CD14-positive monocyte (primary cell): ENCODE measurements around the gene SLK. TPM values are rescaled to one million over a fixed set of nuclear protein-coding genes. Genes with fewer than 3 reads are reported as not detected.
A peak's percentile ranks its signal among the peaks of the same experiment; 100 is the strongest.

Source experiments
- DNase-seq, 3 donors: peaks; one replicate each; pipeline ENCODE4 v3.0.0-alpha.2; 2011 to 2022
- H2AFZ ChIP-seq: 2 replicates; pipeline ENCODE4 v1.6.0; 2012; ENCODE audit warnings: mild to moderate bottlenecking, low read depth, low read length, inconsistent platforms; ENCODE audit not compliant: insufficient read depth, poor library complexity, severe bottlenecking
- H3K27ac ChIP-seq, 2 donors: 1 replicate in 1 of 2; 2 replicates in 1 of 2; pipeline ENCODE4 v1.5.1; 2012 to 2013; ENCODE audit warnings: low read length in 2 of 2, control low read depth in 1 of 2, inconsistent platforms in 1 of 2, low read depth in 1 of 2, mild to moderate bottlenecking in 1 of 2
- H3K27me3 ChIP-seq, 2 donors: one replicate each; pipeline versions ENCODE4 v1.6.0 to v1.6.1; 2011 to 2013; ENCODE audit warnings: low read length in 2 of 2; ENCODE audit not compliant: control insufficient read depth in 2 of 2, insufficient read depth in 2 of 2
- H3K36me3 ChIP-seq, 2 donors: replicated peaks in 1 of 2; 1 replicate in 1 of 2; 2 replicates in 1 of 2; pipeline versions ENCODE4 v1.5.1 to v1.6.1; 2012 to 2013; ENCODE audit warnings: low read length in 2 of 2, control low read depth in 1 of 2, inconsistent platforms in 1 of 2, mild to moderate bottlenecking in 1 of 2; ENCODE audit not compliant: insufficient read depth in 2 of 2, control insufficient read depth in 1 of 2
- H3K4me1 ChIP-seq, 2 donors: 1 replicate in 1 of 2; 2 replicates in 1 of 2; pipeline versions ENCODE4 v1.5.1 to v1.6.1; 2012 to 2013; ENCODE audit warnings: low read length in 2 of 2, control low read depth in 1 of 2, inconsistent platforms in 1 of 2, mild to moderate bottlenecking in 1 of 2, moderate library complexity in 1 of 2; ENCODE audit not compliant: insufficient read depth in 2 of 2, control insufficient read depth in 1 of 2
- H3K4me2 ChIP-seq: replicated peaks from 2 replicates; pipeline ENCODE3; 2012; ENCODE audit warnings: low read length, moderate library complexity, mild to moderate bottlenecking; ENCODE audit not compliant: poor library complexity, severe bottlenecking; ENCODE audit errors: extremely low read depth
- H3K4me3 ChIP-seq, 3 experiments: fragments of 200-600 bp in 1 of 3; sonication (generic) in 1 of 3; replicated peaks in 1 of 3; 1 replicate in 2 of 3; 2 replicates in 1 of 3; pipeline ENCODE4 v1.5.1; 2011 to 2013; ENCODE audit warnings: low read length in 3 of 3, mild to moderate bottlenecking in 3 of 3, control low read depth in 2 of 3, low read depth in 2 of 3, inconsistent platforms in 1 of 3, moderate library complexity in 1 of 3
- H3K79me2 ChIP-seq: 2 replicates; pipeline ENCODE4 v1.6.0; 2012; ENCODE audit warnings: mild to moderate bottlenecking, control low read depth, inconsistent platforms, low read length, moderate library complexity; ENCODE audit not compliant: insufficient read depth
- H3K9ac ChIP-seq: 2 replicates; pipeline ENCODE4 v1.6.0; 2017; ENCODE audit warnings: low read length, mild to moderate bottlenecking; ENCODE audit not compliant: insufficient read depth, poor library complexity, severe bottlenecking
- H3K9me3 ChIP-seq, 2 donors: replicated peaks in 1 of 2; 1 replicate in 1 of 2; 2 replicates in 1 of 2; pipeline versions ENCODE4 v1.5.1 to v1.6.1; 2012 to 2013; ENCODE audit warnings: low read length in 2 of 2, control low read depth in 1 of 2; ENCODE audit not compliant: control insufficient read depth in 1 of 2, insufficient read depth in 1 of 2
- H4K20me1 ChIP-seq: 2 replicates; pipeline ENCODE4 v1.6.0; 2012; ENCODE audit warnings: mild to moderate bottlenecking, low read length, control low read depth, moderate library complexity; ENCODE audit not compliant: insufficient read depth
- H3K27ac Mint-ChIP-seq, 7 donors: one replicate each; pipeline ENCODE4 v1.8.0; 2020; ENCODE audit warnings: mild to moderate bottlenecking in 7 of 7, mixed read lengths in 7 of 7, moderate library complexity in 6 of 7, inconsistent platforms in 2 of 7
- H3K27me3 Mint-ChIP-seq, 3 donors: one replicate each; pipeline ENCODE4 v1.8.0; 2021 to 2022; ENCODE audit warnings: low read depth in 3 of 3, mild to moderate bottlenecking in 3 of 3, mixed read lengths in 3 of 3, moderate library complexity in 3 of 3, inconsistent platforms in 1 of 3
- H3K36me3 Mint-ChIP-seq, 2 donors: one replicate each; pipeline ENCODE4 v1.8.0; 2020; ENCODE audit warnings: mixed read lengths in 2 of 2, inconsistent platforms in 1 of 2, mild to moderate bottlenecking in 1 of 2
- H3K4me1 Mint-ChIP-seq: one replicate; pipeline ENCODE4 v1.8.0; 2020; ENCODE audit warnings: mild to moderate bottlenecking, mixed read lengths
- H3K4me3 Mint-ChIP-seq, 2 donors: one replicate each; pipeline ENCODE4 v1.8.0; 2020; ENCODE audit warnings: mild to moderate bottlenecking in 2 of 2, mixed read lengths in 2 of 2, moderate library complexity in 1 of 2
- H3K9me3 Mint-ChIP-seq, 7 donors: one replicate each; pipeline ENCODE4 v1.8.0; 2020 to 2022; ENCODE audit warnings: mixed read lengths in 7 of 7, mild to moderate bottlenecking in 6 of 7, moderate library complexity in 6 of 7, inconsistent platforms in 2 of 7
- WGBS: methylation state at CpG from one replicate; pipeline ENCODE4 v1.1.5; 2013; ENCODE audit warnings: missing lambda C conversion rate; ENCODE audit not compliant: insufficient coverage; 5-methylcytosine and 5-hydroxymethylcytosine counted together
- intact Hi-C, 2 donors: fragments of 100-400 bp; cut with micrococcal nuclease; formaldehyde crosslinking; loops; one replicate each; pipeline versions ENCODE4 v1.15.0 to v1.15.1; 2023
- polyA plus RNA-seq, 3 donors: library from polyadenylated mRNA; depleted of rRNA in 1 of 3; unstranded in 2 of 3; stranded (reverse) in 1 of 3; fragments of 300-500 nt in 2 of 3; fragments of >200 nt in 1 of 3; fragmentation: Illumina TruSeq in 2 of 3; gene quantifications; 1 replicate in 2 of 3; 2 replicates in 1 of 3; pipeline ENCODE4 v1.2.3, GENCODE V29; 2012 to 2021
- TF ChIP-seq, protein P1 (sequence below): fragments of 200-600 bp; IDR thresholded peaks from one replicate; pipeline ENCODE4 v1.8.0; 2022; ENCODE audit warnings: antibody characterized with exemption, mild to moderate bottlenecking

The SLK gene
- polyA plus RNA-seq, 3 donors = 2.9 to 6.5 (median 4.4) TPM

DNA sequence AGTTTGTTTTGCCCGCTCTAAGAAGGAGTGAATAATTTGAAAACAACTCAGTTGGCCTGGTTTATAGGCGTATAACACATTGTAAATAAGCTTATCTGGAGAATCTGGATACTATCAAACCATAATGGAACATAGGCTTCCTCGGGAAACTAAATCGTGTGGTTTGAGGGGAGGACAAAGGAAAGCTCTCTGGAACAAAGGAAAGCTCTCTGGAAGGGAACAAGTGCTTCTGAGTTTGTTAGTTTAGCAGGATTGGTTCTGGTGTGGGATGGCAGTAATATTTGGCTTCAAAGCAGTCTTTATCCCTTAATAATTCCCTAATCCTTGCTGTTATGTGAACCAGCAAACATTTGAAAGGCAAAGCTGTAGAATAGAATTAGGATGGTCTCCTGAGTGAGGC lies 15.0 kb upstream of the SLK start:
- Histone ChIP-seq H3K9me3 (no peaks in the 10 kb centered on the region), H3K36me3 (no peaks in the 10 kb centered on the region), H3K4me2 (no peak overlapping the region), H3K27ac (no peak overlapping the region), H3K79me2 (no peaks in the 10 kb centered on the region), H3K9ac (no peak overlapping the region), H3K4me1 (no peaks in the 10 kb centered on the region), H4K20me1 (no peaks in the 10 kb centered on the region), H3K4me3 (no peak overlapping the region), H3K27me3 (no peaks in the 10 kb centered on the region), H2AFZ (peak overlapping the region; percentile 39)
- TF ChIP-seq, protein P1, sequence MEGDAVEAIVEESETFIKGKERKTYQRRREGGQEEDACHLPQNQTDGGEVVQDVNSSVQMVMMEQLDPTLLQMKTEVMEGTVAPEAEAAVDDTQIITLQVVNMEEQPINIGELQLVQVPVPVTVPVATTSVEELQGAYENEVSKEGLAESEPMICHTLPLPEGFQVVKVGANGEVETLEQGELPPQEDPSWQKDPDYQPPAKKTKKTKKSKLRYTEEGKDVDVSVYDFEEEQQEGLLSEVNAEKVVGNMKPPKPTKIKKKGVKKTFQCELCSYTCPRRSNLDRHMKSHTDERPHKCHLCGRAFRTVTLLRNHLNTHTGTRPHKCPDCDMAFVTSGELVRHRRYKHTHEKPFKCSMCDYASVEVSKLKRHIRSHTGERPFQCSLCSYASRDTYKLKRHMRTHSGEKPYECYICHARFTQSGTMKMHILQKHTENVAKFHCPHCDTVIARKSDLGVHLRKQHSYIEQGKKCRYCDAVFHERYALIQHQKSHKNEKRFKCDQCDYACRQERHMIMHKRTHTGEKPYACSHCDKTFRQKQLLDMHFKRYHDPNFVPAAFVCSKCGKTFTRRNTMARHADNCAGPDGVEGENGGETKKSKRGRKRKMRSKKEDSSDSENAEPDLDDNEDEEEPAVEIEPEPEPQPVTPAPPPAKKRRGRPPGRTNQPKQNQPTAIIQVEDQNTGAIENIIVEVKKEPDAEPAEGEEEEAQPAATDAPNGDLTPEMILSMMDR = no peak
- Mint-ChIP-seq H3K4me1 (peaks cover 9% of the 10 kb centered on the region), H3K4me3 (no peak overlapping the region), H3K36me3 (no peaks in the 10 kb centered on the region), H3K27ac (no peak overlapping the region), H3K9me3 (peaks cover 0 to 6% (median 2%) of the 10 kb centered on the region in 7 donors), H3K27me3 (peaks cover 0 to 4% (median 0%) of the 10 kb centered on the region in 3 donors)
- no CpG with 5 or more reads among the region's 4 CpGs for WGBS
- intact Hi-C loops = no loop called here
- DNase-seq = no peak

DNA sequence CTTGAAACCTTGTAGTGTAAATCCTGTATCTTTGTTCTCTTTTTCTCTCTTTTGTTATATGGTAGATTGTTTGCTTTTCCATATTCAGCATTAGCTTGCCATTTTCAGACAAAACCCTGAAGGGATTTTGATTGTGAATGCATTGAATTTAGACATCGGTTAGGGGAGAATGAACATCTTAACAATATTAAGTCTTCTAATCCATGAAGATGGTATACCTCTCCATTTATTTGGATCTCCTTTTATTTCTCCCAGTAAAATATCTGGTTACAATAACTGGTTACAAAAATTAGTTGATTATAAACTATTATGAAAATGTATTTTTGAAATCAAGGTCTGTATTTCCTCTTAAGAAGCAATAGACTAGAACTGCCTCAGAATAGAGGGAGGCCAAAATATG lies 12.4 kb upstream of the SLK start:
- Histone ChIP-seq H3K27ac (no peak overlapping the region), H3K9me3 (no peaks in the 10 kb centered on the region), H3K36me3 (no peaks in the 10 kb centered on the region), H3K27me3 (no peaks in the 10 kb centered on the region), H2AFZ (no peak overlapping the region), H3K4me2 (no peak overlapping the region), H3K79me2 (no peaks in the 10 kb centered on the region), H4K20me1 (no peaks in the 10 kb centered on the region), H3K4me1 (no peaks in the 10 kb centered on the region), H3K9ac (no peak overlapping the region), H3K4me3 (no peak overlapping the region)
- H3K36me3 Mint-ChIP-seq = no peaks in the 10 kb centered on the region
- peaks cover 2% of the 10 kb centered on the region for H3K4me1 Mint-ChIP-seq
- H3K27ac Mint-ChIP-seq = no peak overlapping the region
- peaks cover 0 to 2% (median 1%) of the 10 kb centered on the region in 3 donors for H3K27me3 Mint-ChIP-seq
- H3K9me3 Mint-ChIP-seq = peaks cover 0 to 6% (median 2%) of the 10 kb centered on the region in 7 donors
- intact Hi-C loops = no loop called here
- H3K4me3 Mint-ChIP-seq = no peak overlapping the region
- WGBS = no CpG with 5 or more reads among the region's 1 CpG
- no peak for DNase-seq
- TF ChIP-seq, protein P1 = no peak
